H54 (cell line): Measurements from ENCODE around the gene CCNB2.

Experiments
- DNase-seq: peaks from one replicate; pipeline ENCODE4 v3.0.0; 2011; ENCODE audit warnings: low spot score, mixed read lengths; ENCODE audit not compliant: insufficient read length
- FAIRE-seq: peaks from 3 replicates; lab custom pipeline; 2011; peaks lifted over from hg19 to GRCh38; lab: Jason Lieb, UNC
- POLR2A ChIP-seq: IDR thresholded peaks from 2 replicates; pipeline ENCODE4 v1.6.1; 2011; ENCODE audit warnings: low read depth, mild to moderate bottlenecking, low read length

Gene CCNB2

GRCh38 chr15:59104912-59105732, at the start of gene CCNB2:
Gene CCNB2 (plus strand): TSS chr15:59105146. CDS start chr15:59105269, 123 bp downstream.
- peak; percentile 95 for TF ChIP-seq POLR2A
- DNase-seq (peak; percentile 68), FAIRE-seq (no peak)

DNA sequence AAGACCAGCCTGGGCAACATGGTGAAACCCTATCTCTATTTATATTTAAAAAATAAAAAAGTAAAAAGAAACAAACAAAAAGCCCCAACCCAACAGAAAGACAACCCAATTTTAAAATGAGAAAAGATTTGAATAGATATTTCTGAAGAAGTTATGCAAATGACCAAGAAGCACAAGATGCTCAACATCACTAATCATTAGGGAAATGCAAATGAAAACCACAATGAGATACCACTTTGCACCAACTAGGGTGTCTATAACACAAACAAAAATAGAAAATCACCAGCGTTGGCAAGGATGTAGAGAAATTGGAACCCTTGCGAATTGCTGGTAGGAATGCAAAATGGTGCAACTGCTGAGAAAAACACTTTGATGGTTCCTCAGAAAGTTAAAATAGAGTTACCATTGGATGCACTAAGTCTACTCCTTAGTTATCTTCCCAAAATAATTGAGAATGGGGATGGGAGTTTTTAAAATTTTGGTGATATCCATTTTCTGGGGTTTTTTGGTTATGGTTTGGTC, 45.8 kb upstream of the CCNB2 start:
- DNase-seq (no peak), FAIRE-seq (no peak)
- TF ChIP-seq POLR2A: no peak

GRCh38 chr15:59060348-59060747, 44.6 kb upstream of the CCNB2 start:
- FAIRE-seq: no peak
- no peak for TF ChIP-seq POLR2A
- no peak for DNase-seq

DNA sequence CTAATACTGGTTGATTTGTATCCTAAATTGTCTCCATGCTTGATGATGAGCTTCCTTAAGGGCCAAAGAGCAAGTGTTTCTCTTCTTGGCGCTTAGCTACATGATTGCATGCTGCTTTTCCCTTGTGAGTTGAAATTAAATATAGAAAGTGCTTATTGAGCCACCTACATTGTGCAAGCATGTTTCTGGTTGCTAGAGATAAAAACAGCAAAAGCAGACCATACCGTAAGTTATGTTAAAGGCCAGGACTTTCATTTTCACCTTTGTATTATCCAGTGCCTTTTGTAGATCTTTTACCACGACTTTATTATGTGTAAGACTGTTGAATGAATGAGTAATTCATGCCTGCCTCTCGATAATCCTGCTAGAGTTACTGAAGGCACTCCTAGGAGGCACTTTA, 41.9 kb upstream of the CCNB2 start:
- no peak for TF ChIP-seq POLR2A
- no peak for FAIRE-seq
- no peak for DNase-seq

- TF ChIP-seq POLR2A: no peak
- FAIRE-seq: no peak
- DNase-seq: no peak
Observed at GRCh38 chr15:59069430-59069829, 35.5 kb upstream of the CCNB2 start.

GRCh38 chr15:59074607-59075006, 30.3 kb upstream of the CCNB2 start:
- TF ChIP-seq POLR2A: no peak
- no peak for FAIRE-seq
- DNase-seq: no peak

GRCh38 chr15:59087731-59088130, 17.2 kb upstream of the CCNB2 start:
- no peak for FAIRE-seq
- TF ChIP-seq POLR2A: no peak
- no peak for DNase-seq

GRCh38 chr15:59094077-59094476, 10.9 kb upstream of the CCNB2 start:
- TF ChIP-seq POLR2A: no peak
- DNase-seq (no peak), FAIRE-seq (no peak)

- TF ChIP-seq POLR2A: no peak
- FAIRE-seq (no peak), DNase-seq (no peak)
Observed at GRCh38 chr15:59096429-59096828, 8.5 kb upstream of the CCNB2 start.

DNA sequence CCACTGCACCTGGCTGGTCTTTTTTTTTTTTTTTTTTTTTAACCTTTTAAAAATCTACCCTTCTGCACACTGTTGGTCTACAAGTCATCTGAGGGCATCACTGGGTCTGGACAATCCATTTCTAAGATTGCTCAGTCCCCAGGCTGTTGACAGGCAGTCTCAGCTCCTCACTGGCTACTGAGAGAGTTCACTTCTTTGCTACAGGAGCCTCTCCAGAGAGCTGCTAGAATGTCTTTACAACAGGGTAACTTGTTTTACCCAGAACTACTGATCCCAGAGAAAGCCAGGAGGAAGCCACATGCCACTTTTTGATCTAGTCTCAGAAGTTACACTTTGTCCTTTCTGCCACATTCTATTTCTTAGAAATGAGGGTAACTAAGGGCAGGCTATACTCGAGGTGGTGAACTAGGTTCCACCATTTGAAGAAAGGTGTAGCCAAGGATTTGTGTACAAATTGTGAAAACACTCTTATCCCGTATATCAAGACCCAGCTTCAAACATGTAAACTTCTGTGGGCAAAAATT, 5.7 kb upstream of the CCNB2 start:
- FAIRE-seq (no peak), DNase-seq (no peak)
- no peak for TF ChIP-seq POLR2A

DNA sequence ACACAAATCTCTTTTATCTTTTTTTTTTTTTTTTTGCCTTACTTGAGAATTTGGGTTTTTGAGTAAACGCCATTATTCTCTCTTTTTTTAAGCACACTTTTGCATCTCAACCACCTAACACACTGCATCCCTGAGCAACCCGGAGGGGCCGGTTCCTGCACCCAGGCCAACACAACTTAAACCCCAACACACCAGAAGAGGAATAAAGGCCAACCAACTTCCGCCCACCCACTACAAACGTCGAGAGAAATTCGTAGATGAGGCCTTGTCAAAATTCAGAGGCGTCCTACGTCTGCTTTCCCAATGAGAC, 389 bp upstream of the CCNB2 start:
- DNase-seq (no peak), FAIRE-seq (no peak)
- TF ChIP-seq POLR2A: no peak

DNA sequence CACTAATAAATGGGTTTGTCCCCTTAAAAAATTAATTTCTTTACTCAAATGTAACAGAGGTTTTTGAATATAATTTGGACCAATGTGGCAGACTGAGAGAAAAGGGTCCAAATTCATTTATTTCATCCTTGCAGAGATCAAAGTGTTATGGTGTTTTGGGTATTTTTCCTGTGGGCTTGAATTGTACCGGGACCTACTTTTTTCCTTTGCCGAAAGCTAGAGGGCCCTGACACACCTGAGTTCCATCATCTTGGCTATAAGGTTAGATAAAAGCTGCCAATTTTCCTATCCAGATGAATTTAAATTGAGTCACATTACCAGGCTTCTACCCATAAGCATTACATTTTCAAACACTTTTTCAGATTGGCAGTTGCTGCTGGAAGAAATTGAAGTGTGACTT, 908 bp downstream of the CCNB2 start:
- no peak for DNase-seq
- no peak for TF ChIP-seq POLR2A

DNA sequence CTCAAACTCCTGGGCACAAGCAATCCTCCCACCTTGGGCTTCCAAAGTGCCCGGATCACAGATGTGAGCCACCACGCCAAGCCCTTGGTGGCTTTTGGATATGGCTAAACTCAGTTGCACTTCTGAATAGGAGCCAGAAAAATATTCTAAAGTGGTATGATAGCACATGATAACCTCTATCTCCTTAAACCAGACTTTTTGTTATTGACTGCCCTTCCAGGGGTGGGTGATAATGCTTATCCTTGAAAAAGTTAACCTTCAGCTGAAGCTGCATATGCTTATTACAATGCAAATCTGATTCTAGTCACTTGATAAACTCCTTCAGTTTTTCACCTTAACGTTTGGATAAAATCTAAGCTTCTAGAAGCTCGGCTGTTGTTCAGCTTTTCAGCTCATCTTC, 6.3 kb downstream of the CCNB2 start:
- FAIRE-seq (no peak), DNase-seq (no peak)
- no peak for TF ChIP-seq POLR2A

More for the DNA sequence above, 908 bp downstream of the CCNB2 start:
- FAIRE-seq: no peak

GRCh38 chr15:59115047-59115446, 10.1 kb downstream of the CCNB2 start:
- no peak for DNase-seq
- TF ChIP-seq POLR2A: no peak
- FAIRE-seq: no peak

DNA sequence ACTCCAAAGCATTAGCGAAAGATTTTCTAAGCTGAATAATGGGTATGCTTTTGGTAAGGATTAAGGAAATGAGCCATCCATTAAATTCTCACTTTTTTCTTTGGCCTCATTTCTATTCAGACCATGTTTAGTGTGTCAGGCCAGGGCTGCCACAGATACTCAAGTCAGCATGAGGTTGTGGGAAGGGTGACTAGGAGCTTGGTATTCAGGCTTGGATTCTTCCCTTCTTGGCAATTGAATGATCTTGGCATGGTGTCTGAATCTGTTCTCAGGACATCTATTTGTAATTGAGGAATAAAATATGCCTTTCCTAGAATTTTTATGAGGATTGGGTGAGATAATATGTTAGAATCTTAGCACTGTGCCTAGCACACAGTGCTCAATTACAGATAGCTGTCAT, 11.2 kb downstream of the CCNB2 start:
- DNase-seq (no peak), FAIRE-seq (no peak)
- no peak for TF ChIP-seq POLR2A

DNA sequence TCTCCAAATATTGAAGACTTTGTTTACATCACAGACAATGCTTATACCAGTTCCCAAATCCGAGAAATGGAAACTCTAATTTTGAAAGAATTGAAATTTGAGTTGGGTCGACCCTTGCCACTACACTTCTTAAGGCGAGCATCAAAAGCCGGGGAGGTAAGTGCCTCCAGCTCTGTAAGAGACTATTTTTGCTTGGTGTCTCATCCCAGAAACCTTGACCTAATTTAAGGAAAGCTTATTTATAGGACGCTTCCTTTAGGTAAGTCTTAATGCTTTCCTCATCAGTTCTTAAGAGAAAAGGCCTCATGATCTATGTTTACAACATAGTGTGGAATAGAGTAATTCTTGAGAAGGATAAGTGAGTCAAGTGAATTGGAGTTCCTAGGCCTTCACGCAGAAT, 11.8 kb downstream of the CCNB2 start:
- no peak for TF ChIP-seq POLR2A
- no peak for DNase-seq
- no peak for FAIRE-seq
